NCI-H128 (cell line): ENCODE measurements around the gene DHDH.

ENCODE experiments used
- DNase-seq: peaks from one replicate; lab custom pipeline; 2025; ENCODE audit not compliant: unreplicated experiment; lab: John Stamatoyannopoulos, UW

The DHDH gene

DNA sequence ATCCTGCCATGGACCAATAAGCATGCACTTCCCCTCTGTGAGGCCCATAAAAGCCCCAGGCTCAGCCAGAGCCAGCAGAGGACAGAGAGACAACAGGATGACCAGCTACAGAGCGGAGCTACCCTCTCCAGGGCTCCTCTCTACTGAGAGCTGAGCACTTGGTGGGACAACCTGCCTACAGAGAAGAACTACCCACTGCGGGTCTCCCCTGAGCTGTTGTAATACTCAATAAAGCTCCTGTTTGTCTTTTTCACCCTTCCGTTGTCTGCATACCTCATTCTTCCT lies 13.7 kb downstream of the DHDH start:
- no peak for DNase-seq

DNA sequence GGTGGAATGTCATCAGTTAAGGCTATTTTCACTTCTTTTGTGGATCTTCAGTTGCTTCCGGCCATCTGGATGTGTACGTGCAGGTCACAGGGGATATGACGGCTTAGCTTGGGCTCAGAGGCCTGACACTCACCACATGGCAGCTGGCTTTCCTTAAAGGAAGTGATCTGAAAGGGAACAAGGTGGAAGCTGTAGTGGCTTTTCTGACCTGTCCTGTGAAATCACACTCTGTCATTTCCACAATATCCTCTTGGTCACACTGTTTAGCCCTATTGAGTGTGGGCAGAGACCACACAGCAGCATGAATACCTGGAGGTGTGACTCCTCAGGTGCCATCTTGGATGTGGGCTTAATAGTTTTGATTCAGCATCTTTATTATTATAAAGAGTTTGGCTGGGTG lies 16.7 kb downstream of the DHDH start:
- no peak for DNase-seq

DNA sequence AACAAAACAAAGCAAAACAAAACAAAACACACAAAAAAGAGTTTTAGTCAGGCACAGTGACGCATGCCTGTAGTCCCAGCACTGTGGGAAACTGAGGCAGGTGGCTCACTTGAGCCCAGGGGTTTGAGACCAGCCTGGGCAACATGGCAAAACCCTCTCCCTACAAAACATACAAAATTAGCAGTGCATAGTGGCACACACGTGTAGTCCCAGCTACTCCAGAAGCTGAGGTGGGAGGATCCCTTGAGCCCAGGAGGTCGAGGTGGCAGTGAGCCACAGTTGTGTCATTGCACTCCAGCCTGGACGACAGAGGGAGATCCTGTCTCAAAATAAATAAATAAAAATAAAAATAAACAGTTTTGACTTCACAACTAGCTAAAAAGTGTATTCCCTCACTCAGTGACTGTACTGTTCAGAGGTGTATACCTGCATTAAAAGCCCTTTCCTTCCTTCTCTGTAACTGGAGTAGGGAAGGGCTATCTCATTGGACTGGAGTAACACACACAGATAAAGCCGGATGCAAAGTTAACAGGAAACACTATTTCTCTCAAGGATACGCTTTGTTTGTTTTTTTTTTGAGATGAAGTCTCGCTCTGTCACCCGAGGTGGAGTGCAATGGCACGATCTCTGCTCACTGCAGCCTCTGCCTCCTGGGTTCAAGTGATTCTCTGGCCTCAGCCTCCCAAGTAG lies 17.5 kb downstream of the DHDH start:
- no peak for DNase-seq

DNA sequence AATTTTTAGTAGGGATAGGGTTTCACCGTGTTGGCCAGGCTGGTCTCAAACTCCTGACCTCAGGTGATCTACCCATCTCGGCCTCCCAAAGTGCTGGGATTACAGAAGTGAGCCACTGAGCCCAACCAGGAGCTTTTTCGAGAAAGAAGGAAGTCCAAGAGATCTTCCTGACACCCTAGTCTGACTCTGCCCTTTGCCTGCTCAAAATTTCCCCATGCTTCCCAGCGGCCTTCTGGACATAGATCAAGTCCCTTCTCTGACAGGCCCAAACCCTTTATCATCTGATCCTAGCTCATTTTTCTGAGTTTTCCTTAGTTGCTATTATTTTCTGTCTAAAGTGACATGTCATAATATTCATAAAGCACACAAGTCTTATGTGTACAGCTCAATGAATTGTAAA lies 19.6 kb downstream of the DHDH start:
- no peak for DNase-seq

DNA sequence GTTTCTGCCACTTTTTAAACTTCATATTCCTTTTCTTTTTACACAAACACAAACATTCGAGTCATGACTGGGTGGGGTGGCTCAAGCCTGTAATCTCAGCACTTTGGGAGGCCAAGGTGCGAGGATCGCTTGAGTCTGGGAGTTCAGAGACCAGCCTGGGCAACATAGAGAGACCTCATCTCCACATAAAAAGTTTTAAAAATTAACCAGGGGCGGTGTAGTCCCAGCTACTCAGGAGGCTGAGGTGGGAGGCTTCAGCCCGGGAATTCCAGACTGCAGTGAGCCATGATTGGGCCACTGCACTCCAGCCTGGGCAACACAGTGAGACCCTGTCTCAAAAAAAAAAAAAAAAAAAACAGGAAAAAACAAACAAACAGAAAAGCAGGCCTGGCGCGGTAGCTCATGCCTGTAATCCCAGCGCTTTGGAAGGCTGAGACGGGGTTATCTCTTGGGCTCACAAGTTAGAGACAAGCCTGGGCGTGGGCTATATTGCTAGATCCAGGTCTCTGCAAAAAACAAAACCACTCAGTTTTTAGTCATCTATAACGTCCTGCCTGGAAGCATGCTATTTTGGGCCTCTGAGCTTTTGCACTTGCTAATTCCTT lies 20.6 kb downstream of the DHDH start:
- no peak for DNase-seq

DNA sequence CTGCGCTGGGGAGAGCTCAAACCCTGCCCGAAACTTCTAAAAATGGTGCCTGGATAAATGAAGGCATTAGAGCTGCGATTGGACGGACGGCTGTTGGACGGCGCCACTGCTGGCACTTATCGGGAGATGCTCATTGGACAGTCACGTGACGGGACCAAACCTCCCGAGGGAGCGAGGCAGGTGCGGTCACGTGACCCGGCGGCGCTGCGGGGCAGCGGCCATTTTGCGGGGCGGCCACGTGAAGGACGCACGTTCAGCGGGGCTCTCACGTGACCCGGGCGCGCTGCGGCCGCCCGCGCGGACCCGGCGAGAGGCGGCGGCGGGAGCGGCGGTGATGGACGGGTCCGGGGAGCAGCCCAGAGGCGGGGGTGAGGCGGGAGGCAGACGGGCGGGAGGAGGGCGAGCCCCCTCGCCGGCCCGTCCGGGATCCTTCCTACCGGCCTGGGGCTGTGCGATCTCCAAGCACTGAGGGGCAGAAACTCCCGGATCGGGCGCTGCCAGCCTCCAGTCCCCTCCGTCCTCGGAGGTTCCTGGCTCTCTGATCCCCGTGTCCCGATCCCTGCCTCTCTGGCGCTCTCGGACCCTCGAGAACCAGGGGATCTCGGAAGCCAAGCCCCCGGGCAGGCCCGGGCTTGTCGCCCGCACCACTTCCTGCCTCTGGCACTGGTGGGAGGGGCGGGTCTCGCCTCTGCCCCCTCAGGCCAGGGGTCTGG lies 21.3 kb downstream of the DHDH start, which contains the start of gene BAX:
Gene BAX (plus strand): TSS at position 281 of the 713 bp plus-strand sequence. CDS start 54 bp downstream, at position 335.
- DNase-seq = peak; percentile 98

DNA sequence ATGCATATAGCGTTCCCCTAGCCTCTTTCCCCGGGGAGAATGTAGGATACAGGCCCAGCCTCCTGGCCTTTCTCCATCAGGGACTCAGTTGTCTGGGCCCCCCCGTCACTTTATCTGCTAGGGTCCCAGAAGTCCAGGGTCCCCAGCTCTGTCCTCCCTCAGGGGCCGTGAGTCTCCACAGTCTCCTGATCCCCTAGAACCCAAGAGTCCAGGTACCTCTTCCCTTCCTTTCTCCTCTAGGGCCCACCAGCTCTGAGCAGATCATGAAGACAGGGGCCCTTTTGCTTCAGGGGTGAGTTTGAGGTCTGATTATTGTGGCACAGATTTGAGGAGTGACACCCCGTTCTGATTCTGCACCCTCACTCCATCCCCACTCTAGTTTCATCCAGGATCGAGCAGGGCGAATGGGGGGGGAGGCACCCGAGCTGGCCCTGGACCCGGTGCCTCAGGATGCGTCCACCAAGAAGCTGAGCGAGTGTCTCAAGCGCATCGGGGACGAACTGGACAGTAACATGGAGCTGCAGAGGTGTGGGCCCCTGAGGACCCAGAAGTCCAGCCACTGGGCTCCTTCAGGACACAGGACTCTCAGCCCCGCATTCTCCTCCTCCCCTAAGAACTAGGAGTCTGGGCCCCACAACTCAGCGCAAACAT lies 21.9 kb downstream of the DHDH start:
- DNase-seq = no peak

DNA sequence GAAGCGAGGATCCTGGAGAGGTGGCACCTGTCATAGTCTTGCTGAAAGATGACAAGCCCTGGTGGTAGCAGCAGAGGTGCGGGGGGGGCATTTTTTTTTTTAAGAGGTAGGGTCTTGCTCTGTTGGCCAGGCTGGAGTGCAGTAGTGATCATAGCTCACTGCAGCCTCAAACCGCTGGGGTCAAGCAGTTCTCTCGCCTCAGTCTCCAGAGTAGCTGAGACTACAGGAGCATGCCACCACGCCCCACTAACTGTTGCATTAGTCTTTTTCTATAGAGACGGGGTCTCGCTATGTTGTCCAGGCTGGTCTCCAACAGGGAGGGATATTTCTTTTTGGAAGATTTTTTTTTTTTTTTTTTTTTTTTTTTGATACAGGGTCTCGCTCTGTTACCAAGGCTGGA lies 24.5 kb downstream of the DHDH start:
- no peak for DNase-seq

DNA sequence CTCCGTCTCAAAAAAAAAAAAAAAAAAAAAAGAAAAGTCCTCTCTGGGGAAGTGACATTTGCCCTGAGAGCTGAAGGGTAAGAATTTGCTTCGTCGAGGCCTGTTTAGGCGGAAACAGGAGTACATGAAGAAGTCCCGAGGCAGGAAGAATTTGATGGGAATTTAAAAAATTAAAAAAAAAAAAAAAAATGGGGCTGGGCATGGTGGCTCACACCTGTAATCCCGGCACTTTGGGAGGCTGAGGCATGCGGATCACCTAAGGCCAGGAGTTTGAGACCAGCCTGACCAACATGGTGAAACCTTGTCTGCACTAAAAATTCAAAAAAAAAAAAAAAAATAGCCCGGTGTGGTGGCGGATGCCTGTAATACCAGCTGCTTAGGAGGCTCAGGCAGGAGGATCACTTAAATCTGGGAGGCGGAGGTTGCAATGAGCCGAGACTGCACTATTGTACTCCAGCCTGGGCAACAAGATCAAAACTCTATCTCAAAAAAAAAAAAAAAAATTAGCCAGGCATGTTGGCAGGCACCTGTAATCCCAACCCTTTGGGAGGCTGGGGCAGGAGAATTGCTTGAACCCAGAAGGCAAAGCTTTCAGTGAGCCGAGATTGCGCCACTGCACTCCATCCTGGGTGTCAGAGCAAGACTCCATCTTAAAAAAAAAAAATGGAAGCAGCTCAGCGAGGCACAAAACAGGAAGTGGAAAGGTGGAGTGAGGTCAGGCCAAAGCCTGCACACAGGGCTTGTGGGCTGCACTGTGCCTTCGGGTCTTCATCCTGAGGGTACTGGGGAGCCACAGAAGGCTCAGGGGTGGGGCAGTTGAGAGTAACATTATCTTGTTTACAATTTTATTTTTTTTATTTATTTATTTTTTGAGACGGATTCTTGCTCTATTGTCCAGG lies 26.1 kb downstream of the DHDH start:
- DNase-seq = no peak

DNA sequence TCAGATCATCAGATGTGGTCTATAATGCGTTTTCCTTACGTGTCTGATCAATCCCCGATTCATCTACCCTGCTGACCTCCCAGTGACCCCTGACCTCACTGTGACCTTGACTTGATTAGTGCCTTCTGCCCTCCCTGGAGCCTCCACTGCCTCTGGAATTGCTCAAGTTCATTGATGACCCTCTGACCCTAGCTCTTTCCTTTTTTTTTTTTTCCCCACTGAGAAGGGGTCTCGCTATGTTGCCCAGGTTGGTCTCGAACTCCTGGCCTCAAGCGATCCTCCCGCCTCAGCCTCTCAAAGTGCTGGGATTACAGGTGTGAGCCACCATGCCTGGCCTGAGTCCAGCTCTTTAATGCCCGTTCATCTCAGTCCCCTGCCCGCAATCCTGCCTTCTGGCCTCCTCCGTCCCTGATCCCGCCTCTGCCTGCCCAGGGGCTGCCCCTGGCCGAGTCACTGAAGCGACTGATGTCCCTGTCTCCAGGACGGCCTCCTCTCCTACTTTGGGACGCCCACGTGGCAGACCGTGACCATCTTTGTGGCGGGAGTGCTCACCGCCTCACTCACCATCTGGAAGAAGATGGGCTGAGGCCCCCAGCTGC lies 27.7 kb downstream of the DHDH start:
- no peak for DNase-seq

DNA sequence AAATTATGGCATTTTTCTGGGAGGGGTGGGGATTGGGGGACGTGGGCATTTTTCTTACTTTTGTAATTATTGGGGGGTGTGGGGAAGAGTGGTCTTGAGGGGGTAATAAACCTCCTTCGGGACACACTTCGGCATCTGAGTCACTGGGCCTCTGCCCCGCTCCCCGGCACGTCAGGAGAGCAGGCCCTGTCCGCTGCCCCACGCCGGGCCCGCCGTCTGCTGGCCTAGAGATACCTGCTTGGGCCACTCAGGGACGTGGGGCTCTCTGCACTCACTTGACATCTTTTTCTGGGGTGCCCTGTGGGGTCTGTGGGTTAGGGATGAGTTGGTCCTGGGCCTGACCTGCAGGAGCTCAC lies 28.2 kb downstream of the DHDH start:
- no peak for DNase-seq

DNA sequence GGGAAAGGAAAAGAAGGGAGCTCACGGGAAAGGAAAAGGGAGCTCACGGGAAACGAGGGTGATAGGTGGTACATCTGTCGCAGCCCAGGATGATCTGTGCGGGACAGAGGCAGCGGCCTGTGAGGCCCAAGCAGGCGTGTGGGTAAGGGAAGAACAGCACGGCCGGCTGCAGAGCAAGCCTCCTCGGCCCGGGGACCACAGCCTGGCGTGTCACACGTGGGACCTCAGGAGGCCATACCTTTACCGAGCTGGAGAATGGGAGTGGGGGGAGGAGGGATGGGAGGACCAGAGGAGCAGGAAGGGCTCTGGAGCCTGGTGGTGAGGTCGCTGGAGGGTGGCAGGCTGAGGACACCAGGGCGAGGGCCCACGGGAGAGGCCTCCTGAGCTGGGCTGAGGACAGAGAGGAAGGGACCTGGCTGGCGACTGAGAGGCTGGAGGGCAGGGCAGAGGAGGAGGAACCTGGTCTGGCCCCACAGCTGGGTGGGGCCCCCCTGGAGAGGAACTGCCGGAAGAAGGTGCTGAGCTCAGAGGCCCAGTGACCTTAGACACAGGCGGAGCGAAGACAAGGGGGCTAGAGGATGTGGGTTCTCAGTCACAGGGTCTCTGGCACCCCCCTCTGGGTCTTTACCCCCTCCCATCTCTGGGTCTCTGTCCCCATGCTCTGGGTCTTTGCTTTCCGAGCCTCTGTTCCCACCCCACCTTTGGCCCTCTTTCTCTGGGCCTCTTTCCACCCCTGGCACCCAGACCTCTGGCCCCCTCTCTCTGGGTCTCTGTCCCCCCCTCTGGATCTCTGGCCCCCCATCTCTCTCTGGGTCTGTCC lies 28.7 kb downstream of the DHDH start:
- no peak for DNase-seq

DNA sequence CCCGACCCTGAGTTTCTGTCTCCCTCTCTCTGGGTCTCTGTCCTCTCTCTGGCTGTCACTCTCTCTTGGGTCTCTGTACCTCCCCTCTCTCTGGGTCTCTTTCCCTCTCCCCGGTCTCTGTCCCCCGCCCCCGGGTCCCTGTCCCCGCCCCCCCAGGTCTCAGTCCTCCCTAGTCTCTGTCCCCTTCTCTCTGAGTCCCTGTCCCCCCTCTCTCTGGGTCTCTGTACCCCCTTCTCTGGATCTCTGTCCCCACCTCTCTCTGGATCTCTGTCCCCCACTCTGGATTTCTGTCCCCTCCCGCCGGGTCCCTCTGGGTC lies 29.3 kb downstream of the DHDH start:
- DNase-seq = no peak

DNA sequence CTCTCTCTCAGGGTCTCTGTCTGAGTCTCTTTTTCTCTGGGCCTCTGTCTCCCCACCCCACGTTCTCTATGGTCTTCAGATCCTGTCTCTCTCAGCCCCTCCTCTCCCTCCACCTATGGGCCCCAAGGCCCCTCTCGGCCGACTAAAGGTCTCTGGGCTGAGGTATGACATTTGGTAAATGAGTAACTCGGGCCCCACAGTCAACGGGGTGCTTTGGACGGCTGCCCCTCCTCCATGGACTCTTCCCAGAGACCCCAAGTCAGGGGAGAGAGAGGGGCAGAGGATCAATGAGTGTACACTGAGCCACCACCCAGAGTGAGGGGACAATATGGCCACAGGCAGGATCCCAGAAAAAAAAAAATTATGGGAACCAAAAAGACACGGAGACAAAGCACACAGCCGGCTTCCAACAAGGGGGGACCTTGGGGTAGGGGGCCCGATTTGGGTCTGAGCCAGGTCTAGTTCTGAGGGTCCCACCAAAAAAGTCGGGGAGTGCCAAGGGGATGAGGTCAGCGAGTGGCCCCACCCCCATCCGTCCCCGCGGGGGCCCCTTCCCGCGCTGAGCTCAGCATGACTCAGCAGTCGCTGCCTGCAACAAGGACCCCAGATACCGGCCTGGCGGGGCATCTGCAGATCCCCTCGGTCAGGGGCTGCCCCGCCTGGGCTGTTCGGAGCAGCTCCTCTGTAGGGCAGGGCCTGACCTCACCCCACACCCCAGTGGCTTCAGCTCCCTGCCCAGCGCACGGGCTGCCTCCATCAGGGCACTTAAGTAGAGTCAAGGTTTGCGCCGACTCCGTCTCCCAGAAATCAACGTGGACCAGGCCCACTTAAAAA lies 30.1 kb downstream of the DHDH start:
- no peak for DNase-seq

DNA sequence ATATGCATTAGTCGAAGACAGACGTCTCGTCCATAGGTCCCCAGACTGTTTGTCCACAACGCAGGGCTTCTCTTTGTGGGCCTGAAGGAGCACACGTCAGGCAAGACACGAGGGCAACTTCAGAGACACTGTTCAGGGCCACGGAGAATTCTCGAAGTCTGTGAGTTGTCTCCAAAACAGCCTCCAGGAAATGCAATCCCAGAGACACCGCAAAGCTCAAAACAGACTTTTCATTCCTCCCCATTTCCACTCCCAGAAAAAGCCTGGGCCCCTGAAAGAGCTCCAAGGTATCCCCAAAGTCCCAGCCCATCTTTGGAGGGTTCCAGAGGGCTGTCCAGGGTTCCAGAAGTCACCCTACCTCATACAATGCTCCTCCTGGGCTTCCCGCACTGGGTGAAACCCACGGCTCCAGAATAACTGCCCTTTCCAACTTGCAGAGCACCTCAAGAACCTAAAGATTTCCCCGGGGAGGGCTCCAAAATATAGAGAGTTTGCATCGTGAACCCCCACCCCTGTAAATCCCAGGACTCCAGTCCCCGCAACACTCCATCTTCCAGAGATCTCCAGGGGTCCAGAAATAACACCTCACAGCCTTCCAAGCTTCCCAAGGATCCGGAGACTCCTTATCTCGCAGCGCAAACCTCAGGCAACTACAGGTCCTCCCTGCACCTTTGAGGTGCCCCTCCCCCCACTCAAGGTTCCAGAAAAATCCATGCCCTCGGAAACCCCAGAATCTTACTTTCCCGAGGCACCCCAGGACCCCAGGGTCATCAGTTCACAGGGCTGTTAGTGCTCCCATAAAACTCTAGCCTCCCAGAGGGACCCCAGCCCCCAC lies 30.9 kb downstream of the DHDH start:
- no peak for DNase-seq

DNA sequence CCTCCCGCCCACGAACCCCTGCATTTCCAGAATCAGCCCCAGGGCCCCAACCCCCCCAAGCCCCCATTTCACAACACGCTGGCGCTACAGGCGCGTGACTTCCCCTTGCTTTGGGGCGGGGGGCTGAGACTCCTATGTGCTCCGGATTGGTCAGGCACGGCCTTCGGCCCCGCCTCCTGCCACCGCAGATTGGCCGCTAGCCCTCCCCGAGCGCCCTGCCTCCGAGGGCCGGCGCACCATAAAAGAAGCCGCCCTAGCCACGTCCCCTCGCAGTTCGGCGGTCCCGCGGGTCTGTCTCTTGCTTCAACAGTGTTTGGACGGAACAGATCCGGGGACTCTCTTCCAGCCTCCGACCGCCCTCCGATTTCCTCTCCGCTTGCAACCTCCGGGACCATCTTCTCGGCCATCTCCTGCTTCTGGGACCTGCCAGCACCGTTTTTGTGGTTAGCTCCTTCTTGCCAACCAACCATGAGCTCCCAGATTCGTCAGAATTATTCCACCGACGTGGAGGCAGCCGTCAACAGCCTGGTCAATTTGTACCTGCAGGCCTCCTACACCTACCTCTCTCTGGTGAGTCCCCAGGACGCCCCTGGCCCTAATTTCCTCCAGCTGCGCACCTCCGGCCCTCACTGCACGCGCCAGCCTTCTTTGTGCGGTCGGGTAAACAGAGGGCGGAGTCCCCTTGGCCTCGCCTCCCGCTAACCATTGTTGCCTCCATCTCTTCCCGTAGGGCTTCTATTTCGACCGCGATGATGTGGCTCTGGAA lies 31.7 kb downstream of the DHDH start, which contains the start of gene FTL:
Gene FTL (plus strand): TSS at position 270 of the 766 bp plus-strand sequence. CDS start 199 bp downstream, at position 469.
- peak; percentile 92 for DNase-seq

DNA sequence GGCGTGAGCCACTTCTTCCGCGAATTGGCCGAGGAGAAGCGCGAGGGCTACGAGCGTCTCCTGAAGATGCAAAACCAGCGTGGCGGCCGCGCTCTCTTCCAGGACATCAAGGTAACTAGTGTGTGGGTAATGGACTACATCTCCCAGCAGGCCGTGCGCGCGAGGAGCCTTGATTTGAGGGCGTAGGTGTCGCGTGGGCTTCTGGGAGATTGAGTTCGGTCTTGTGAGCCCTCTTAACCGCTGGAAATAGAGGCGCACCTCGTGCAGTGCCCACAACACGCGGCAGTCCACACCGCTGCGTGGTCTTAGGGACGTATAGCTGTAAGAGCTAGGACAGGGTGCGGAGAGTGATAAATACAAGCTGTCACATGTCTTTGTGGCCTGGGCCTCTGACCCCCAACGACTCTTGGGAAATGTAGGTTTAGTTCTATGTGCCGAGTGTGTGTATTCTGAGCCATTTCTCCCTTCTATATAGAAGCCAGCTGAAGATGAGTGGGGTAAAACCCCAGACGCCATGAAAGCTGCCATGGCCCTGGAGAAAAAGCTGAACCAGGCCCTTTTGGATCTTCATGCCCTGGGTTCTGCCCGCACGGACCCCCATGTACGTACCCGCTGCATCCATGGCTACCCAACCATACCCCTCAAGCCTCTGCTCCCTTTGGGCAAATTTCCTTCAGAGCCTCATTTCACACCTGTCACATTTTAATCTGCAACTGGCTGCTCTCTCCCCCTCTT lies 32.5 kb downstream of the DHDH start:
- peak; percentile 75 for DNase-seq
